ENCODE measurements around the gene FTCDNL1. TPM values are rescaled to one million over a fixed set of nuclear protein-coding genes. Genes with fewer than 3 reads are reported as not detected.
A peak's percentile ranks its signal among the peaks of the same experiment; 100 is the strongest.

The FTCDNL1 gene
- total and polyA plus RNA-seq, 2 of the 13 experiments (the other 11 are each of a cell fraction or from before 2014, with no cell fraction given): 0.98 to 1.4 TPM

GRCh38 chr2:199738727-199739412, 112.1 kb downstream of the FTCDNL1 start (continued):
- TF ChIP-seq IRF9 (CRISPR knock-in tag; IDR thresholded peaks at IDR 0.05; ENCODE audit: borderline replicate concordance): no peak
- no peak for TF ChIP-seq ZC3H13 (CRISPR knock-in tag; IDR thresholded peaks at IDR 0.05)
- TF ChIP-seq ZNF83 (CRISPR knock-in tag; IDR thresholded peaks at IDR 0.05; ENCODE audit: borderline replicate concordance): no peak
- TF ChIP-seq HOXA9 (CRISPR knock-in tag; IDR thresholded peaks at IDR 0.05; ENCODE audit: borderline replicate concordance): no peak
- TF ChIP-seq HMGXB3 (CRISPR knock-in tag; IDR thresholded peaks at IDR 0.05; ENCODE audit: borderline replicate concordance): 0 out of 2 replicates have a peak, but pooled peaks have one; percentile 51
- TF ChIP-seq RERE (CRISPR knock-in tag; IDR thresholded peaks at IDR 0.05; ENCODE audit: low read depth): no peak
- no peak for TF ChIP-seq ZSCAN29 (CRISPR knock-in tag; conservative IDR thresholded peaks at IDR 0.05)
- no peak for TF ChIP-seq SETDB1 (CRISPR knock-in tag; IDR thresholded peaks at IDR 0.05; ENCODE audit: borderline replicate concordance)
- no peak for TF ChIP-seq PHF5A (CRISPR knock-in tag; IDR thresholded peaks at IDR 0.05; ENCODE audit: low read depth, unreplicated experiment)
- no peak for TF ChIP-seq ARID4A (CRISPR knock-in tag; IDR thresholded peaks at IDR 0.05; ENCODE audit: borderline replicate concordance)
- TF ChIP-seq IKZF4 (CRISPR knock-in tag; IDR thresholded peaks at IDR 0.05; ENCODE audit: borderline replicate concordance, low read depth, not compliant biosample characterization): no peak
- no peak for TF ChIP-seq SMARCC2 (IDR thresholded peaks at IDR 0.05)
- no peak for TF ChIP-seq ISX (CRISPR knock-in tag; conservative IDR thresholded peaks at IDR 0.05)
